NCI-H2227 treated with DMSO at 0.1 percent for 48 hours (cell line): ENCODE data around the gene PRDM1.
"Not testable (repeated sequence)": the region's sequence is repeated elsewhere in the genome, so short reads cannot be mapped to it uniquely, and the experiment has no call there.

Experiments
- DNase-seq: peaks from one replicate; lab custom pipeline; 2025; lab: John Stamatoyannopoulos, UW

PRDM1 gene

DNA sequence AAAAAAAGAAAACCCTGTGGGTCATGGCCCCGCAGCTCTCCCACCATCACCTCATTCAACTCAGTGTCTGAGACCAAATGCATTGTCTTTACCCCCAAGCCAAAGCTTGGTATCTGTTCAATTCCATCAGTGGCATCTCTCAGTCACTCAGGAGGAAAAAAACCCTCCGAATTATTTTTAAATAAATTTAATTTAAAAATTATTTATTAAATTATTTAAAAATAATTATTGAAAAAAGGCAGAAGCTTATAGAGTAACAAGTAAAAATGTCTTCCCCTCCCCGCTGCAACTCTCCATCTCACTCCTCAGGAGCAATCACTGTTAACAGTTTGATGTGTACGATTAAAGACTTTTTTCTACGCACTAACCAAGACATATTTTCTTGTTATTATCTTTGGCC is 50.7 kb downstream of the PRDM1 start:
- no peak for DNase-seq

GRCh38 chr6:106138151-106138550 is 52.0 kb downstream of the PRDM1 start:
- DNase-seq = no peak

DNA sequence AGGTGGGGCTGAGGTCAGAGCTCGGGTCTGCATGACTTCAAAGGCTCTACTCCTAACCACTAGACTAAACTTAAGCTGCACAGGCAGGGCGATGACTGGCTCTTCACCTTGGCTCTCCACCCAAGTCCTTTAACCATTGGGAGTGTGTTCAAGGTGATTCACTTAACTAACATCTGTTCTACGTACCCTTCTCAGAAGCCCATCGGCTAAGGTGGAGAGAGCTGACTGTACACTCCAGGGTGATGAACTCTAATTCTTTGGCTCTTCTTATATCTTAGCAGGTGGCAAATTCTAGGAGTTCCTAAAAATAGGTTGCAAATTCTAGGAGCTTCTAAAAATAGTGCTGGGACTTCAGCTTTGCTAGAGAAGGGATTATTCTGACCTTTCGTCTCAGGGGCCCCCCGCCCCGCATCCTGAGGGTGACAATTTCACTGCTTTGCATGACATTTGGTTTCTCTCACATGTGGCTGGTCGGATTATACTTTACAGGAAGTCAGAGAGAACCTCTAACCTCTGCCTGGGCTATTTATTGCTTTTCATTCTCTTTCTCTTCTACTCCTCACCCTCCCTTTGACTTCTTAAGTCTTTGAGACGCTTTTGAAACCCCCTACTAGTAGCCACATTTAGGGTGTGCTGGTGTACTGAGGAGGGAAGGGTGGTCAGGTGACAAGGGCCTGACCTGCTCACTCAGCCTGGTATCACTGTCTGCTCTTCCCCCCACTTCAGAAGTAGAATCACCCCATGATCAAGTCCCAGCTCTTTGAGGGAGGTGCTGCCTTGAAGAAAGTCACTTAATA is 55.5 kb downstream of the PRDM1 start:
- no peak for DNase-seq

DNA sequence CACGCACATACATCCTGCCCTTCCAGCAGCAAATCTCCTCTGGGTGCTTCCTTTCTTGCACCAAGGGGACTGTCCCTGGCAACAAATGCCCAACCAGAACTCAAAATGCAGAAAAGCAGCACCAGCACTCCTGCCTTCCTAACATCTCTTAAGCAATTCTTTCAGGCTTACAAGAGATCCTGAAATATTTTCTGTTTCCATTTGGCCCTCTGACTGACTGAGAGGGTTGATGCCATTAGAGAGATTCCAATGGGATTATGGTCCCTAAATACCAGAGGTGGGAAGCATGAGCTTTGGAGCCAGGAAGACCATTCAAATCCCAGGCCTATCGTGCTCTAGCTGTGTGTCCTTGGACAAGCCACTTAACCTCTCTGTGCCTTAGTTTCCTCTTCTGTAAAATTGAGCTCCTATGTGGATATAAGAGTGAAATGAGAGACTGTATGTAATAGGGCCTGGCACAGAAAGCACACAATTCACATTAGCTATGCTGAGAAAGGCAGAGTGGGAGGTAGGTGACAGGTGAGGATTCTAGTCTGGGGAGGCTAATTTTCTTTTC is 56.8 kb downstream of the PRDM1 start:
- no peak for DNase-seq

DNA sequence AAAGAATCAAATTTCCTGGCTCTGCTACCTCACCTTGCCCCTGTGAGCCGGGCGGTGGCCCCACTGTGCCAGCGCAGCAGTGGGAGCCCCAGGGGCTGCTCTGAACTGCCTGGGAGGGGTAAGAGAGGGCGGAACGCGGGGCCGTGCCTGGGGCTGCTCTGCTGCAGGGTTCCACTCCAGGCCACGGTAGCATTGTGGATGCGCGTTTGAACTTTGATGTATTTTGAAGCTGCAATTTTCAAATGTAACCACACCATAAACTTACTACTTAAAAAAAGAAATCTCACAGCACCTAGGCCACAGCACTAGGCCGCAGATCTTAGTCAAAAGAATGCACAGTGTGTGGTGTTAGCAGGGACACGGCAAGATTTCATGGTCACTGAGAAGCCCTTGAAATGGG is 57.5 kb downstream of the PRDM1 start:
- no peak for DNase-seq

GRCh38 chr6:106145144-106145543 is 59.0 kb downstream of the PRDM1 start:
- no peak for DNase-seq

DNA sequence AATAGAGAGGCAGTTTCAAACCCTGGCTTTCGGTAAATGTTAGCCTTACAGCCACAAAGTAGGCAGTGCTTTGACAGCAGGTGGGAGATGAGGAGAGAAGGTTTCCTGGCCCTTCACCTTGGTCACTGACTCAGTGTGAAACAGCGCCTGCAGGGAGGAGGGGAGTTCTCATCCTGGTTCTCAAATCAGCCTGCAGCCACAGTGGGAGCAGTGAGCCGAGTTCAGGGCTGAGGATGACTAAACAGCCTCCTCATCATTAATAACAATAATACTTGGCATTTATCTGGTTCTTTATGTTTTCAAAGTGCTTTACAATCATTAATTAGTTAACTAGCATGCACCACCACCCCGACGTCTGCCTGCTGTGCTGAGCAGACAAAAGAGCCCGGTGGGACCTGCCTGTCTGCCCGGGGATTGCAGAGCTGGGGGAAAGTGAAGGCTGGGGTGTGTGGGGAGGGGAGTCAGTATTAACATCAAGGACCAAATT is 59.6 kb downstream of the PRDM1 start:
- no peak for DNase-seq

GRCh38 chr6:106146852-106147351 is 60.8 kb downstream of the PRDM1 start:
- peak; percentile 67 for DNase-seq

DNA sequence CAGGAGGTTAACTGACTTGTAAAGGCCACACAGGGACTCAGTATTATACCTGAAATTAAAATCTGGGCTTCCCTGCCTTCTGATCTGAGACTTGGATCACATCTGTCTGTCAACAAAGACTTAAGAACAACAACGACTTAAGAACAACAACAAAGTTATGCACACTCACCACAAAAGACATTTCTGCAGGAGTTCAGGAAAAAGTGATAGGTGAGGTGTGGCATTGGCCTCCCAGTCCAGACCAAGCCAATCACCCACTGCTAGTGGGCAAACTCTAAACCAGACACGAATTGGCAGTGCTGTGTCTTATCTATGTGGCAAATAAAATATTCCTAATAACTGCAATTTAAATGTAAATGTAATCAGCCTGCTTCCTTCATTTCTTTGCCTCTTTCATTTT is 61.3 kb downstream of the PRDM1 start:
- DNase-seq = no peak

- DNase-seq = no peak
These were observed 63.4 kb downstream of the PRDM1 start for GRCh38 chr6:106149472-106150069.

GRCh38 chr6:106152476-106152875 is 66.3 kb downstream of the PRDM1 start:
- DNase-seq = not testable (repeated sequence)

DNA sequence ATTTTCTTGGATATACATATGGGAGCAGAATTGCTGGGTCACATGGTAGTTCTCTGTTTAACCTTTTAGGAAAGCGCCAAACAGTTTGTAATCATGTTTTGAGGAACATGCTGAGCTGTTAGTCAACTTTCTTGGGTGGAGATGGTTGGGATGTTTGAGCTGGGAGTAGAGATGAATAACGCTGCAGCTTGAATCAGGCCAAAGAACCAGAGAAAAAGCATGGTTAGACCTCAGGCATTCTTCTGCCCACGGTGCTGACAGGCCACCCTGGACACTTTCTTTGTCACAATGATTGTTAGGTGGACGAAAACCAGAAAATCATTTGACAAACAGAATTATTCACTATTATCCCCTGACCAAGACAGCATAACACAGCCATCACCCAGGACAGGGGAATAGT is 66.8 kb downstream of the PRDM1 start:
- DNase-seq = no peak

DNA sequence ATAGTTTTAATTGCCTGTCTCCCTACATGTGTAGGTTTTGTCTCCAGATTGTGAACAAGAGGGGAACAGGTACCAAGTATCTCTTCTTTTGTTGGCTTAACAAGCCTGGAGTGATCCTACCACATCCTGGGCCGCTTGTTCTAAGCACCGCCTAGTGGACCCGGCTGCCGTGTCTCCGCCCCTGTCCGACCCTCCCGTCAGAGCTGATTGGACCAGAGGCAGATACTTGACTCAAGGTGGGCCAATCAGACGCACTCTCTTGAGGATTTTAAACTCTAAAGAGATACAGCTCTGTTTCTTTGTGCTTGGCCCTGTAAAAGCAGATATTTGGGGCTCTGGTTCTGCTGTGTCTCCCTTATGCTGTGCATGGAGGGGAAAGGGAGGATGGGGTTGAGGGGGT is 68.2 kb downstream of the PRDM1 start:
- no peak for DNase-seq

GRCh38 chr6:106155219-106155830 is 69.2 kb downstream of the PRDM1 start:
- DNase-seq = no peak

DNA sequence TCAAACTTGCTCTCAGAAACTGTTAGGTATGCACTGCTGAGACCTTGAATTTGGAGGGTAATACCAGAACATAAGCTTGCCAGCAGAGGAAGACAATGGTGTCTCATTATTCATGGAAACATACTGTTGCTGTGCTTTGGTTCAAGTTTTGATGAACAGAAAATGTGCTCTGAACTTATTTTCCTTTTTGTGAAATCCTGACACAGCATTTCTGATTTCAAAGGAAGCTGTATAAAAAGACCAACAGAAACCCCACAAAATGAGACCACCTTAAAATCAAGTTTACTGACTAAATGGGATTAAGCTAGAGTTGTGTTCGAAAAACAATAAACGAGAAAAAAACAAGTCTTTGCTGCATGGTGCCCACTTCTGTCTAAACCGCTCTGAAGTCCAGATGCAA is 70.3 kb downstream of the PRDM1 start:
- DNase-seq = no peak

DNA sequence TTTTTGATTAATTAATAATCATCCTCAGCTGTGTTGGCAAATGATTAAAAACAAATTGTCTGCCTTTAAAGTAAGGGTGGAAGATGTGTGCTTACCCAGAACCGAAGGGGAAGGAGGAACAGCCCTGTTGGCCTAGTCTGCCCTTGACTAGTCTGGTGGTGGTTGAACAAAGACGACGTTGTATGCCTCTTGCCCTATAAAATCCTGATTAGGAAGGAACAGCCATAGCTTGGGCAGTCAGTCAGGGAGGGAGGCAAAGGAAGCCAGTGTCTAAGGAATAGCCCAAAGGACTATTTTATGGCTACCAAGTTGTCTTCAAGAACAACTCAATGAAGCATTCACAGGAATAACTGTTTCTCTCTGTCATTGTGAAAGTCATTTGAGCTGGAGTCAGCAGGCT is 70.7 kb downstream of the PRDM1 start:
- no peak for DNase-seq

- no peak for DNase-seq
These were observed 72.7 kb downstream of the PRDM1 start for GRCh38 chr6:106158816-106159215.
